ENCODE measurements around the gene OLIG3. TPM values are rescaled to one million over a fixed set of nuclear protein-coding genes. Genes with fewer than 3 reads are reported as not detected.

The OLIG3 gene
- total RNA-seq, 4 donors from 2014 or later, result not detected

DNA sequence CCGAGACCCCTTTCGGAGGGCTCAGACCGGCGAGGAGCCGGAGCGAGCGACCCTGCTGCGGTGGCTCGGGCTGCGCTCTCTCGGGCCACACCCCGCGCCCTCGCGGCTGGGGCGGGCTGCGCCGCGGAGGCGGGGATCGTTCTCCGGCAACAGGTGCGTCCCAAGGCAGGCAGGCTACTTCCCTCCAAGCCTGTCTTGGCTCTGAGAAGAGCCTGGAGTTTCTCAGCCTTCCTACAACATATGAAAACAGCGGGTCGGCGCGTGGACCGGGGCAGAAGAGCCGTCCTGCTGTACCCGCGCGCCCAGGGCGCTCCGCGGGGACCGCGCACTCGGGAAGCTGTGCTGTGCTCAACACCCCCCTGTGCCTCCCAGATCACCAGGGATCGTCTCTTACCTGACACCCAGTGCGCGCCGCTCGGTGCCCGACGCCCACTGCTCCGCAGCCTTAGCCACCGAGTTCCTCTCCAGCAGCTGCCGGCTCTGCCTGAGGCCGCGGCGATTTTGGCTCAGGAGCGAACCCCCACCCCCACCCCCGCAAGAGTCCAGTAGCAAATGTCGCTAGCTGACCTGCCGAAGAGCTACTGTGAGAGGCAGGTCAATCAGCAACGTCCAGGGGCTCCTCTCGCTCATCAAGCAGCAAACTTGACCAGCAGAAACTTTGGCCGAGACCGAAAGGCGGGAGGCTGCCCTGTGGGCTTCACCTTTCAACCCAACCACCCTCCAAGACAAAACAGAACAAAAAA, 3.7 kb upstream of the OLIG3 start:
- Histone ChIP-seq H3K27me3 (peaks cover 99% of the 10 kb centered on the region), H3K27ac (no peak overlapping the region), H3K36me3 (no peaks in the 10 kb centered on the region), H3K4me3 (peak overlapping the region in 2 of 4 donors; percentile 8 to 38), H3K9me3 (no peaks in the 10 kb centered on the region), H3K4me1 (peaks cover 9 to 42% (median 24%) of the 10 kb centered on the region in 4 donors)
- 5 to 27% methylated on average over 2 to 44 of the region's 60 CpGs for WGBS, 2 donors (ENCODE audit: low coverage in 1 of 2)
- in situ Hi-C loops (cut with MboI; ENCODE audit: low pct_ligation_motif_present in 1 of 4, low pct_unique_long_range_greater_than_20kb in 1 of 4, low sequenced_read_pairs in 3 of 4), result no loop called here
- DNase-seq, result no peak
- intact Hi-C loops (cut with DNase I; ENCODE audit: low total_unique reads), result no loop called here
- no peak for TF ChIP-seq POLR2A (IDR thresholded peaks at IDR 0.05)
- TF ChIP-seq EP300 (IDR thresholded peaks at IDR 0.05; ENCODE audit: low read depth), result no peak
- TF ChIP-seq, protein P1, sequence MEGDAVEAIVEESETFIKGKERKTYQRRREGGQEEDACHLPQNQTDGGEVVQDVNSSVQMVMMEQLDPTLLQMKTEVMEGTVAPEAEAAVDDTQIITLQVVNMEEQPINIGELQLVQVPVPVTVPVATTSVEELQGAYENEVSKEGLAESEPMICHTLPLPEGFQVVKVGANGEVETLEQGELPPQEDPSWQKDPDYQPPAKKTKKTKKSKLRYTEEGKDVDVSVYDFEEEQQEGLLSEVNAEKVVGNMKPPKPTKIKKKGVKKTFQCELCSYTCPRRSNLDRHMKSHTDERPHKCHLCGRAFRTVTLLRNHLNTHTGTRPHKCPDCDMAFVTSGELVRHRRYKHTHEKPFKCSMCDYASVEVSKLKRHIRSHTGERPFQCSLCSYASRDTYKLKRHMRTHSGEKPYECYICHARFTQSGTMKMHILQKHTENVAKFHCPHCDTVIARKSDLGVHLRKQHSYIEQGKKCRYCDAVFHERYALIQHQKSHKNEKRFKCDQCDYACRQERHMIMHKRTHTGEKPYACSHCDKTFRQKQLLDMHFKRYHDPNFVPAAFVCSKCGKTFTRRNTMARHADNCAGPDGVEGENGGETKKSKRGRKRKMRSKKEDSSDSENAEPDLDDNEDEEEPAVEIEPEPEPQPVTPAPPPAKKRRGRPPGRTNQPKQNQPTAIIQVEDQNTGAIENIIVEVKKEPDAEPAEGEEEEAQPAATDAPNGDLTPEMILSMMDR (IDR thresholded peaks at IDR 0.05), result no peak
- no peak for TF ChIP-seq POLR2AphosphoS5 (IDR thresholded peaks at IDR 0.05)

DNA sequence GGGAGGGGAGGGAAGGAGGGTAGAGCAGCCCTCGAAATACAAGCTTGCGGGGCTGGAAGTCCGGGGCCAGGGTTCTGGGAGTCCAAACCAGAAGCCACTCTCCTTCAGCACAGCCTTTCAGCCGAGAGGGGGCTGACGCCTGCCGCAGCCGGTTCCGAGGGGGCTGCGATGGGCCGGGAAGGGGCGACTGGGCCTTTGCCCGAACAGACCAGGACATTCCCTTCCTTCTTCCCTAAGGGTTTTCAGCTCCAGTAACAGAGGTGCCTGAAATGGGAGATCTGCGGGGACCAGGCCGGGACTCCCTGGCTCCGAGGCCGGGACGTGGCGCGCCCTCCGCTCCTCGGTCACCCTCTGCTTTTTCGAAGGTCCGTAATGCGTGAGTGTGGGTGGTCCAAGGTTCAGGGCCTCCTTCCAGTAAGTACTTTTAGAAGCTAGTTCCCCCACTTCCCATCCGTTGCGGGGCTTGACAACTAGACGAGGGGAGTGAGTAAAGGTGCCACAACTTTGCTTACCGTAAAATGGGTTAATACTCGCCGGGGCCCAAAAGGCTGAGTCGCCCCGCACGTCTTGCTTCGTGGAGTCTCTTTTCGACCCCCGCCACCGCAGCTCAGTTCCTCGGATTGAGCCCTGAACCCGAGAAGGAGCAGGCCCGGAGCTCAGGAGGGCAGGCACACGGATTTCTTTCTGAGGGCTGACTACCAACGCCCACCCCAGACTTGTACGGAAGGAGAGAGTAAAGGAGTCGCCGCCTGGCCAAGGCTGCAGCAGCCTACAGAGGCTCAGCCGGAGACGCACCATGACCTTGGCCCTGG, 2.9 kb upstream of the OLIG3 start:
- no peak for DNase-seq
- Histone ChIP-seq H3K36me3 (no peaks in the 10 kb centered on the region), H3K4me3 (peak overlapping the region in 2 of 4 donors; percentile 8 to 38), H3K27ac (no peak overlapping the region), H3K4me1 (peaks cover 9 to 46% (median 25%) of the 10 kb centered on the region in 4 donors), H3K27me3 (peaks cover 99% of the 10 kb centered on the region), H3K9me3 (no peaks in the 10 kb centered on the region)
- in situ Hi-C loops (cut with MboI; ENCODE audit: low pct_ligation_motif_present in 1 of 4, low pct_unique_long_range_greater_than_20kb in 1 of 4, low sequenced_read_pairs in 3 of 4) (no loop called here), intact Hi-C loops (cut with DNase I; ENCODE audit: low total_unique reads) (no loop called here)
- WGBS, 2 donors (ENCODE audit: low coverage in 1 of 2), result 16% methylated on average over 41 of the region's 47 CpGs; no CpG with 5 or more reads in 1 of the 2 donors
- TF ChIP-seq POLR2A (IDR thresholded peaks at IDR 0.05), result no peak
- TF ChIP-seq EP300 (IDR thresholded peaks at IDR 0.05; ENCODE audit: low read depth), result no peak
- TF ChIP-seq, protein P1 (IDR thresholded peaks at IDR 0.05), result no peak
- no peak for TF ChIP-seq POLR2AphosphoS5 (IDR thresholded peaks at IDR 0.05)

DNA sequence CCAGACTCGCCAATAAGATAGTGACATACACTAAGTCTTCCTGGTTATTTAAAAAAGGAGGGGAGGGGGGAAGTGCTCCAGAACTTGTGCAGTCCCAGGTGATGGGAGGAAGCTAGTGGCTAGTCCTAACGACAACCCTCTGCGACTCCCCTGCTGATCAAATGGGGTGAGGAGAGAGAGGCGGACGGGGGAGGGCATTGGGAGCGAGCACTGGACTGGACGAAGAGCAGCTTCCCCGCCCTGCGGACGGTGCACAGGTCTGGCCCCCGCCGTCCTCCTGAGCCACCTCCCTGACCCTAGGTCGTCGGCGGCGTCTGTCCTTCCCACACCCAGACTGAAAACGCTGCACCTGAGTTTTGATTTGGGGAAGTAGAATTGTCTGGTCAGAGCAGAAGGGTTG, 2.2 kb upstream of the OLIG3 start:
- no peak for DNase-seq
- 3 to 14% methylated on average over 5 to 17 of the region's 17 CpGs for WGBS, 2 donors (ENCODE audit: low coverage in 1 of 2)

More for the DNA sequence above, 2.2 kb upstream of the OLIG3 start:
- H3K9me3 ChIP-seq, result no peaks in the 10 kb centered on the region
- H3K36me3 ChIP-seq, result no peaks in the 10 kb centered on the region
- H3K27ac ChIP-seq, result no peak overlapping the region
- peaks cover 99% of the 10 kb centered on the region for H3K27me3 ChIP-seq
- no peak overlapping the region for H3K4me3 ChIP-seq
- TF ChIP-seq, protein P1 (IDR thresholded peaks at IDR 0.05), result no peak
- TF ChIP-seq EP300 (IDR thresholded peaks at IDR 0.05; ENCODE audit: low read depth) (no peak), POLR2AphosphoS5 (IDR thresholded peaks at IDR 0.05) (no peak), POLR2A (IDR thresholded peaks at IDR 0.05) (no peak)
- in situ Hi-C loops (cut with MboI; ENCODE audit: low pct_ligation_motif_present in 1 of 4, low pct_unique_long_range_greater_than_20kb in 1 of 4, low sequenced_read_pairs in 3 of 4), result no loop called here
- intact Hi-C loops (cut with DNase I; ENCODE audit: low total_unique reads), result no loop called here
- H3K4me1 ChIP-seq, result peaks cover 9 to 46% (median 25%) of the 10 kb centered on the region in 4 donors
